ENCODE results near the gene SLC37A1. TPM values are rescaled to one million over a fixed set of nuclear protein-coding genes. Genes with fewer than 3 reads are reported as not detected.

Gene SLC37A1
- total and polyA plus RNA-seq, 9 of the 15 experiments (the other 6 are each of a cell fraction or from before 2014, with no cell fraction given): 0.06 to 3.4 (median 0.40) TPM

GRCh38 chr21:42513151-42513984 is at the start of gene SLC37A1 (continued):
- 0 out of 2 replicates have a peak, but pooled peaks have one; percentile 23 for TF ChIP-seq CXXC5 (CRISPR knock-in tag; IDR thresholded peaks at IDR 0.05)
- TF ChIP-seq ZNF395 (CRISPR knock-in tag; IDR thresholded peaks at IDR 0.05): no peak
- TF ChIP-seq CREB3L1 (IDR thresholded peaks at IDR 0.05; ENCODE audit: borderline replicate concordance, low read depth): no peak
- no peak for TF ChIP-seq THAP7 (CRISPR knock-in tag; IDR thresholded peaks at IDR 0.05)
- TF ChIP-seq ZBTB11 (CRISPR knock-in tag; IDR thresholded peaks at IDR 0.05): peak in 1 of 3 experiments; percentile 72; a peak in 3 of 6 replicates
- no peak for TF ChIP-seq IRF1 (CRISPR knock-in tag; IDR thresholded peaks at IDR 0.05; ENCODE audit: borderline replicate concordance)
- TF ChIP-seq NR1H2 (CRISPR knock-in tag; IDR thresholded peaks at IDR 0.05): no peak
- TF ChIP-seq PHF8 (IDR thresholded peaks at IDR 0.05; ENCODE audit: borderline replicate concordance, low read length): no peak
- TF ChIP-seq RFX5 (IDR thresholded peaks at IDR 0.05; ENCODE audit: low read depth, low read length): no peak
- no peak for TF ChIP-seq JUN (IDR thresholded peaks at IDR 0.05; ENCODE audit: borderline replicate concordance, low read depth, low read length)
- TF ChIP-seq JUN (CRISPR knock-in tag; IDR thresholded peaks at IDR 0.05; ENCODE audit: borderline replicate concordance): no peak
- no peak for TF ChIP-seq BCLAF1 (IDR thresholded peaks at IDR 0.05; ENCODE audit: borderline replicate concordance in 1 of 2, control insufficient read depth in 1 of 2, low read depth in 2 of 2, low read length in 1 of 2)
- TF ChIP-seq MEIS2 (IDR thresholded peaks at IDR 0.05; ENCODE audit: partially characterized antibody): no peak

All from K562 (cell line).